Measurements from ENCODE around the gene SSPN. TPM values are rescaled to one million over a fixed set of nuclear protein-coding genes. Genes with fewer than 3 reads are reported as not detected.
A peak's percentile ranks its signal among the peaks of the same experiment; 100 is the strongest.

SSPN gene
- total RNA-seq, 1 experiment from 2014 or later: 0.17 TPM

GRCh38 chr12:26196421-26196716 lies 996 bp downstream of the SSPN start (continued):
- TF ChIP-seq SIN3A (IDR thresholded peaks at IDR 0.05; ENCODE audit: low read depth): no peak

- H3K9ac ChIP-seq (ENCODE audit: low read length): no peak overlapping the region
- BruUV-seq (replicated peaks): no TSS peak
- H3K36me3 ChIP-seq (ENCODE audit: control insufficient read depth in 1 of 2, insufficient read depth in 2 of 2, low read length in 2 of 2): no peaks in the 10 kb centered on the region
- no peaks in the 10 kb centered on the region for H3K79me2 ChIP-seq (ENCODE audit: insufficient read depth, low read length)
- no peak overlapping the region for H2AFZ ChIP-seq (ENCODE audit: low read depth, low read length, poor library complexity, severe bottlenecking)
- CTCF ChIA-PET: no interaction called here
- no peaks in the 10 kb centered on the region; the same call in 1 of the 2 replicates for H3K27me3 ChIP-seq (ENCODE audit: insufficient read depth, low read length)
- RAD21 ChIA-PET (ENCODE audit: low non-redundant PET in 1 of 2, low total read pairs in 2 of 2, uncharacterized antibody in 2 of 2, unreplicated experiment in 2 of 2): no interaction called here
- TF ChIP-seq CEBPB (IDR thresholded peaks at IDR 0.05; ENCODE audit: low read depth) (no peak), REST (IDR thresholded peaks at IDR 0.05; ENCODE audit: low read depth) (no peak), ATF3 (IDR thresholded peaks at IDR 0.05) (no peak), POLR2A (IDR thresholded peaks at IDR 0.05; ENCODE audit: borderline replicate concordance, extremely low read depth, insufficient read depth, insufficient read length) (no peak)
- no peaks in the 10 kb centered on the region for H3K9me2 ChIP-seq (ENCODE audit: insufficient read depth)
- POLR2A ChIA-PET: no interaction called here
- intact Hi-C loops (cut with micrococcal nuclease): no loop called here
- no peak overlapping the region for H3K27ac ChIP-seq (ENCODE audit: low read depth, low read length)
- DNase-seq (ENCODE audit: low read depth, low spot score) (no peak), ATAC-seq (no peak)
- H3K4me3 ChIP-seq (replicated peaks in 1 of 2; ENCODE audit: low read depth in 1 of 2, low read length in 2 of 2): no peak overlapping the region
- no peaks in the 10 kb centered on the region for H4K20me1 ChIP-seq (ENCODE audit: insufficient read depth)
- no peaks in the 10 kb centered on the region for H3K9me3 ChIP-seq (ENCODE audit: control insufficient read depth in 1 of 2, insufficient read depth in 1 of 2, low read depth in 1 of 2, low read length in 2 of 2)
- H3K4me2 ChIP-seq (ENCODE audit: low read length): no peak overlapping the region
- H3K4me1 ChIP-seq (ENCODE audit: control insufficient read depth in 1 of 2, insufficient read depth in 2 of 2, low read length in 2 of 2): no peaks in the 10 kb centered on the region
Observed at GRCh38 chr12:26197832-26198231, 2.5 kb downstream of the SSPN start.

GRCh38 chr12:26198742-26199141 lies 3.4 kb downstream of the SSPN start:
- ChIA-PET RAD21 (ENCODE audit: low non-redundant PET in 1 of 2, low total read pairs in 2 of 2, uncharacterized antibody in 2 of 2, unreplicated experiment in 2 of 2) (no interaction called here), POLR2A (no interaction called here), CTCF (no interaction called here)
- H3K79me2 ChIP-seq (ENCODE audit: insufficient read depth, low read length): no peaks in the 10 kb centered on the region
- no peaks in the 10 kb centered on the region for H3K9me3 ChIP-seq (ENCODE audit: control insufficient read depth in 1 of 2, insufficient read depth in 1 of 2, low read depth in 1 of 2, low read length in 2 of 2)
- ATAC-seq (no peak), DNase-seq (ENCODE audit: low read depth, low spot score) (no peak)
- no peaks in the 10 kb centered on the region for H3K9me2 ChIP-seq (ENCODE audit: insufficient read depth)
- peak overlapping the region; percentile 16 for H2AFZ ChIP-seq (ENCODE audit: low read depth, low read length, poor library complexity, severe bottlenecking)
- no TSS peak for BruUV-seq (replicated peaks)
- no peak overlapping the region for H3K9ac ChIP-seq (ENCODE audit: low read length)
- H3K4me3 ChIP-seq (replicated peaks in 1 of 2; ENCODE audit: low read depth in 1 of 2, low read length in 2 of 2): no peak overlapping the region
- H3K27me3 ChIP-seq (ENCODE audit: insufficient read depth, low read length): no peaks in the 10 kb centered on the region; the same call in 1 of the 2 replicates
- no peaks in the 10 kb centered on the region for H3K36me3 ChIP-seq (ENCODE audit: control insufficient read depth in 1 of 2, insufficient read depth in 2 of 2, low read length in 2 of 2)
- intact Hi-C loops (cut with micrococcal nuclease): no loop called here
- no peaks in the 10 kb centered on the region for H3K4me1 ChIP-seq (ENCODE audit: control insufficient read depth in 1 of 2, insufficient read depth in 2 of 2, low read length in 2 of 2)
- no peaks in the 10 kb centered on the region for H4K20me1 ChIP-seq (ENCODE audit: insufficient read depth)
- no peak overlapping the region for H3K27ac ChIP-seq (ENCODE audit: low read depth, low read length)
- H3K4me2 ChIP-seq (ENCODE audit: low read length): no peak overlapping the region
- TF ChIP-seq ELF1 (IDR thresholded peaks at IDR 0.05; ENCODE audit: borderline replicate concordance, low read depth) (no peak), ZFX (IDR thresholded peaks at IDR 0.05) (no peak), SRF (IDR thresholded peaks at IDR 0.05; ENCODE audit: low read depth) (no peak), YY1 (IDR thresholded peaks at IDR 0.05; ENCODE audit: extremely low read depth, insufficient replicate concordance, low read depth, low read length) (no peak), CEBPB (IDR thresholded peaks at IDR 0.05; ENCODE audit: low read depth) (no peak), FOSL1 (IDR thresholded peaks at IDR 0.05; ENCODE audit: low read depth) (no peak), CTCF (IDR thresholded peaks at IDR 0.05 in 2 of 3, conservative IDR thresholded peaks at IDR 0.05 in 1 of 3; ENCODE audit: borderline replicate concordance in 1 of 3, insufficient read depth in 1 of 3, low read depth in 2 of 3, low read length in 2 of 3) (no peak), CBX3 (IDR thresholded peaks at IDR 0.05; ENCODE audit: low read depth) (no peak), EGR1 (IDR thresholded peaks at IDR 0.05; ENCODE audit: low read depth) (no peak), EZH2phosphoT487 (IDR thresholded peaks at IDR 0.05; ENCODE audit: borderline replicate concordance) (no peak), POLR2A (IDR thresholded peaks at IDR 0.05; ENCODE audit: borderline replicate concordance, extremely low read depth, insufficient read depth, insufficient read length) (no peak), RAD21 (IDR thresholded peaks at IDR 0.05; ENCODE audit: low read depth) (no peak)

Measured in HCT116 (cell line).